ENCODE results near the gene NSDHL.

GRCh38 chrX:152905081-152905420 is 74.2 kb downstream of the NSDHL start:
- no peak for TF ChIP-seq CTCF (conservative IDR thresholded peaks at IDR 0.05; ENCODE audit: low read length)
- TF ChIP-seq EZH2phosphoT487 (IDR thresholded peaks at IDR 0.05; ENCODE audit: borderline replicate concordance, low read depth, low read length), result no peak
